ENCODE data around the gene TMEM18.
"Not testable (repeated sequence)": the region's sequence is repeated elsewhere in the genome, so short reads cannot be mapped to it uniquely, and the experiment has no call there.

TMEM18 gene

GRCh38 chr2:677056-677958, at the start of gene TMEM18:
Gene TMEM18 (minus strand): TSS chr2:677406. CDS start chr2:677345, 61 bp downstream.
- peak in 1 of 2 donors; percentile 78 for DNase-seq (ENCODE audit: low read depth in 2 of 2)

DNA sequence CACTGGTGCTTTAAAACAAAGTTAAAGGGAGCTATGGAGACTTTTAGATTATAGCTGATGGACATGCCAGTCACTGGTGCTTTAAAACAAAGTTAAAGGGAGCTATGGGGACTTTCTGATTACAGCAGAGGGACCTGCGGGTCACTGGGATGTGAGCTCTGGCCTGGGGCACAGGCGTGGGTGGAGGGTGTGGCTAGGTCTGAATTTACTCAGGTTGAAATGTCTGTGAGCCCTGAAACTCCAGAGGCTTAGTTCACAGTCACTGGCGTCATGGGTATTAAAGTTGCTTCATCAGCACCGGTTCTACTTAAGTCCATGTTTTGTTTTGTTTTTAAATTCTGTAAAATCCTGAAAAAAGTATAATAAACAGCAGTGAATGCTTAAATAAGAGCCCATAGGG, 49.0 kb upstream of the TMEM18 start:
- DNase-seq (ENCODE audit: low read depth in 2 of 2), result no peak

GRCh38 chr2:725468-725867, 48.3 kb upstream of the TMEM18 start:
- no peak for DNase-seq (ENCODE audit: low read depth in 2 of 2)

GRCh38 chr2:723761-724160, 46.6 kb upstream of the TMEM18 start:
- DNase-seq (ENCODE audit: low read depth in 2 of 2), result no peak

- DNase-seq (ENCODE audit: low read depth in 2 of 2), result no peak
Measured at GRCh38 chr2:720842-721241, 43.6 kb upstream of the TMEM18 start.

DNA sequence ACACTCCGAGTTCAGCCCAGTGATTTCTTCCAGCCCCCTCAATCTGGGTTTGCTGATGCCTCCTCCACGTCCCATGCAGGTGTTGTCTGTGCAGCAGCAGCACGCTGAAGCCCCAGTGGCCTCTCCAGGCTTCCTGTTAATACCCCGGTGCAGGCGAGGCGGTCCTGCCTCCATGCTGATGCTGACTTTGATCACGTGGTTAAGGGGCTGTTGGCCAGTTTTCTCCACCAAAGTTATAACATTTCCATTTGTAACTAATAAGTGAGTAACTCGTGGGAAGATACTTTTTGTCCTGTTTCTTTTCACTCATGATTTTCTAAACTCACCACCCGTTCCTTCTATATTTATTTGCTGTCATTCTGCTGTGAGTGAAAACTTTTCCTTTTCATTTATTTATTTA, 42.5 kb upstream of the TMEM18 start:
- DNase-seq (ENCODE audit: low read depth in 2 of 2), result no peak

- DNase-seq (ENCODE audit: low read depth in 2 of 2), result no peak
Measured at GRCh38 chr2:719191-719590, 42.0 kb upstream of the TMEM18 start.

DNA sequence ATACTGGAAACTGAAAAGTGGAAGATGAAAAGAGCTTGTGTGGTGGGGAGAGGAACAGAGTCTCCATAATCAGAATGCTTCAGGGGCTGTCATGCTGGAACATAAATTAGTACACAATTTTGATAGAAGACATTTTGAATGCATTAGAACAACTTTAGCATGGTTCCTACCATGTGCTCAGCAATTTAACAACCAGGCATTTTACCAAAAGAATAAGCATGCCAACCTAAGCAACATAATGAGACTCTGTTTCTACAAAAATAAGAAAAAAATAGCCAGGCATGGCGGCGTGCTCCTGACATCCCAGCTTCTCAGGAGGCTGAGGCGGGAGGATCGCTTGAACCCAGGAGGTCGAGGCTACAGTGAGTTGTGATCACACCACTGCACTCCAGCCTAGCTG, 40.5 kb upstream of the TMEM18 start:
- DNase-seq (ENCODE audit: low read depth in 2 of 2), result no peak

DNA sequence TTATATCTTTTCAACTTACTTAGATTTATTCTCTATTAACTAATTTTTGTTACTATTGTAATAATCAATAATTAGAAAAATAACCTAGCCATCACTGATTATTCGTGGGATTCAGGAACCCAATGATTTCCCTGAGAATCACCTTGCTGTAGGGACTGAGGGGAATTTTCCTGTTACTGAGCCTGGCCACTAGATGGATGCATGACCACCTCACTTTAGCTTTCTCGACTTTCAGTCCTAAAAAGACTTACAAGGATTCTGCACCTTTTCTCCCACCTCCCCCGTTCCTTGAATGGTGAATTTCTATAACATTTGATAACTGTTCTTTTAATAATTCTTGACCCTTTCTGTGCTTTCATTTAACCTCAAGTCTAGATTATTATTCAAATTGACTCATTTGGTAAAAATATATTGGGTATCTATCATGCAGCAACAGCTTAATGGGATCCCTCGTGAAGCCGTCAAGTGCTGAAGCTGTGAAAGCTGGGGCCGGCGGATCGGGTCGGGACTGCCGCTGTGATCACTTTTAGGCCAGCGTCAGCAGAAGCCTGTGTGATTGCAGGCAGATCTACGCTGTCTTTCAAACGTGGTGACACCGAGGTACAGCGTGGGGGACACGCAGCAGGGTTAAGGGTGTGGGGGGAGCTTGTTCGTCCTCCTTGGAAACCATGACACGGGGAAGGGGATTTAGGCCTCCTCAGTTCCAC, 38.8 kb upstream of the TMEM18 start:
- no peak for DNase-seq (ENCODE audit: low read depth in 2 of 2)

DNA sequence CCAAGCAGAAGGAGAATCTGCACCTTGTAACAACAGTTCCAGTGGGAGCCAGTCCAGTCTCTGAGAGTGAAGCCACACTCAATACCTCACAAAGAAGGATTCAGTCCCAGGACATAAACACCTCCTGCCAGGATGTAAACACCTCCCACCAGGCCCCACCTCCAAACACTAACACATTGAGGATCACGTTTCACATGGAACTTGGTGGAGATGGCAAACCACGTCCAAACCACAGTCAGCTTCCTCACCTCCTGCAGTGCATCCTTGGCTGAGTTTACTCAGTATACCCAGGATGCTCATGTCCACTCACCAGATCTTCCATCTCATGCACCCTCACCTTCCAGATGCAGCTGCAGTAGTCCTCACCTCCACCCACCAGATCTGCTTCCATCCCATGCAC, 37.8 kb upstream of the TMEM18 start:
- DNase-seq (ENCODE audit: low read depth in 2 of 2), result no peak

DNA sequence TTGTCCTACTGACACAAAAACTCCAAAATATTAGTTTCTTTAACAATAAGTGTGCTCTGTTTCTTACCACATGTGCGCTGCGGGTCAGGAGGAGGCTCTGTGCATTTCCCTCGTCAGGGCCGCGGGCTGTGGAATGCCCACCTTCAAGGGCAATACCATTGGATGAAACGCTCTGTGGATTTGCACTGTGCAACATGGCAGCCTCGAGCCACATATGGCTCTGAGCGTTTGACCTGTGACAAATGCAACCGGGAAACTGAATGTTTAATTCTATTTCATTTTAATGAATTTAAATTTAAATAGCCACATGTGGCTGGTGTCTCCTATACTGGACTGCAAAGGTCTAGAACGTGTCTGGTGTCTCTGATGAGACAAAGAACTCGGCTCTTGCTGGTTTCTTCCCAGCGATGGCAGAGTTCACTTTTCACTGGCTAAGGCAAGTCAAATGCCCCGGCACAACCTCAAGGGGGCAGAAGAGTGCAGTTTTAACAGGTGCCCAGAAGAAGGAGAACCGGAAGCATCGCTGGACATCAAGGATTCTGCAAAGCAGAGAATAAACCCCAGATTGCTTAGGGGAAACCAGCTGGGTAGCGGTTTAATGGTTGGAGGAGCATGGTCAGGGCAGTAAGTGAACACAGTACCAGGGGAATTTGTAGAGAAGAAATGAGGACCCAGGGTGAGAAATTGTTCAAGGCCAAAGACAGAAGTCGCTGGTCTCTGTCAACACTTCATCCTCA, 37.0 kb upstream of the TMEM18 start:
- peak in 1 of 2 donors; percentile 4 for DNase-seq (ENCODE audit: low read depth in 2 of 2)

DNA sequence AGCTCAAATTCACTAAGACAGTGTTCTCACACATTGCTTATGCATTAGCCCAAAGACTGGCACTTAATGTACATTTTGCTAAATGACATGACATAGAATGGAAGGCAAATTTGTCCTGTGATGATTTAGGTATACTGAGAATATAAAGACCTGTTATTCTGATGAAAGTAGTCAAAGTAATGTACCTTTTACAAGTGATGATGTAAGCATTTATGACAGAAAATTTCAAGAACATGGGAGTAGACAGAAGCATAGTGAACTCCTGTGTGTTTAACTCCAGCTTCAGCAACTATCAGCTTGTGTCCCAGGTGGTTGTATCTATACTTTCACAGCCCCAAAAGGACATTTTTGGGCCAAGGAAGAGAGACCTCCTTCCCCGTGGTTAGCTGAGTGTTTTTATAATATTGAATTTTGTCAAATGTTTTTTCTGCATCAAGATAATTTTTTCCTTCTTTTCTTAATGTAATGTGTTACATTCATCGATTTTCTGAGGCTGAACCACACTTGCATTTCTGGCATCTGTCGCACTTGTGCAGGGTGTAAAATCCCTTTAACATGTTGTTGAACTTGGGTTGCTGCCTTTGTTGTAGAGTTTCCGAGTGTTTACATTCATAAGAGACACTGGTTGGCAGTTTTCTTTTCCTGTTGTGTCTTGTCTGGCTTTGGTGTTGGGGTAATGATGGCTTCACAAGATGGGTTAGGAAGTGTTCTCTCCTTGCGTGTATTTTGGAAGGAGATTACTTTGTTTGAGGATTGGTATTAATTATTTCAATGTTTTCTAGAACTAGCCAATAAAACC, 33.9 kb upstream of the TMEM18 start:
- DNase-seq (ENCODE audit: low read depth in 2 of 2), result no peak

GRCh38 chr2:709138-709765, 32.0 kb upstream of the TMEM18 start:
- no peak for DNase-seq (ENCODE audit: low read depth in 2 of 2)

DNA sequence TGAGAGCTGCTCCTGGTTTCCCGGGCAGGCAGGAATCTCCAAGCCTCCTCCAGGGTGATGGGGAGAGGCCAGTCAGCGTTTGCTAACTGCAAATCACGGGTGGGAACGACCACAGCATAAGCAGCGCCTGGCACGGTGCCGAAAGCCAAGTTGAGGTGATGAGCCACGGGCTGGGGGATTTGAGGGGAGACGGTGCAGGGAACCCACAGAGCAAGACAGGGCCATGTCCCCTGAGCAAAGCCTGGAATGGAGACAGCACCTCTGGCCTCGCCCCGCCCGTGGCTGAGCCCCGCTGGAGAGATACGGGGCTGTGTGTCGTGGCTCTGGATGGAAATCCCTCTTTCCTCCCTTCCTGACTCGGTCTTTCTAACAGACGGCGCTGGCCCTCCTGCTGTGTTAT, 31.5 kb upstream of the TMEM18 start:
- no peak for DNase-seq (ENCODE audit: low read depth in 2 of 2)

DNA sequence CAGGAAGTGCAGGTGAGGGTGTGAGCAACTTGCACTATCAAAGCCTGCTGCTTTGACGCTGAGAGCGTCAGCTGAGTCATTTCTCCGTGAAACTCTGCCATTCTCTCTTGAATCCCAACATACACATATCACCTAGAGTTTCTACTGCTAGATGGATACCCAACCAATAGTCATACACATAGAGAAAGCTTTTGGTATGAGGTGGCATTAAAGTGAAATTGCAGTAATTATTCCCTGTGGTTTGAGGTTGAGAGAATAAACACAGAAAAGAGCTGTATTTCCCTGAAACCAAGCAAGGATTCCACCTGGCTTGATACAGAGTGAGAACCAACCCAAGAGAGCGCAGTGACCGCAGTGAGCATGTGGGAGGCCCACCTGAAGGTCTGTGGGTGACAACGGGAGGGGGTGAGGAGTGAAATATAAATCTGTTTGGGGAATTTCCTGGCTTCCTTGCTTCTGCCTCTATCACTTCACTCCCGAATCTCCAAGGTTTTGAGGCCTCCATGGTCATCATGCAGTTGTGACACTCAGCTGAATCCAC, 28.8 kb upstream of the TMEM18 start:
- DNase-seq (ENCODE audit: low read depth in 2 of 2), result no peak

GRCh38 chr2:702765-703164, 25.6 kb upstream of the TMEM18 start:
- not testable (repeated sequence) for DNase-seq (ENCODE audit: low read depth in 2 of 2)

- DNase-seq (ENCODE audit: low read depth in 2 of 2), result no peak
Measured at GRCh38 chr2:696999-697627, 19.9 kb upstream of the TMEM18 start.

DNA sequence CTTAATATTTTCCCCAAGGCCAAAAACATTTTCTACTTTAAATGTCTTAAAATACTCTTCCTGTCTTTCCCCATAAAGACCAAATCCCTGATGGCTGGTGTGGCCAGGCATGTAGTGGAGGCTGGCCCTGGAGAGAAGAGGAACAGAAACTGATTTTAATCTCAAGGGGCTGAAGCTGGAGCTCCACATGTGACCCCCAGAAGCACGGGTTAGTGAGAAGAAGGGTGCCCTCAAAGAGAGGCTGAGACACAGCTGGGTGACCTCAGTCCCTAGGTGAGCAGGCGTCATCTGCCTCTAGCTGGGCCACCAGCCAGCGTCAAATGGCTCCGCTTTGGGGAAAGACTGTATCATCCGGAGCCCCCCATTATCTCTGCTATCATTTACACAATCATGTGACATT, 19.3 kb upstream of the TMEM18 start:
- no peak for DNase-seq (ENCODE audit: low read depth in 2 of 2)

GRCh38 chr2:694906-695510, 17.8 kb upstream of the TMEM18 start:
- no peak for DNase-seq (ENCODE audit: low read depth in 2 of 2)

DNA sequence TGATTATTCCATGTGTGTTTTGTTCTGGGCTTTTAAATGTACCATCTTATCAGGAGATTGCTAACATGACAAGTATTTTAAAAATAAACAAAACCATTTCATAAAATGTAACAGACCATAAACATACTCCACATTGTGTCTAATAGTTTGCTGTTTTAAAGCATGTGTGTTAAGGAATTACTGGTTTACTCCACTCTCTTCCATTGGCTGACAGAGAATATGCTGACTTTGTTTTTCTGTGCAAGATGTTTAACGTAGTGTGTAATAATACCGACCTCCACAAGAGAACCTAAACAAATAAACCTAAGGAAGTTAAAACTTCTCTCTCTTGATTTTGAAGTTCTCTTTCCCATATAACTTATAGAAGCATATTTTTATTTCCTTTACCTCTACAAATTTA, 17.0 kb upstream of the TMEM18 start:
- no peak for DNase-seq (ENCODE audit: low read depth in 2 of 2)
